ENCODE data around the gene RO60. TPM values are rescaled to one million over a fixed set of nuclear protein-coding genes. Genes with fewer than 3 reads are reported as not detected.

Gene RO60
- total RNA-seq, 1 experiment from 2014 or later, result 86.4 TPM

DNA sequence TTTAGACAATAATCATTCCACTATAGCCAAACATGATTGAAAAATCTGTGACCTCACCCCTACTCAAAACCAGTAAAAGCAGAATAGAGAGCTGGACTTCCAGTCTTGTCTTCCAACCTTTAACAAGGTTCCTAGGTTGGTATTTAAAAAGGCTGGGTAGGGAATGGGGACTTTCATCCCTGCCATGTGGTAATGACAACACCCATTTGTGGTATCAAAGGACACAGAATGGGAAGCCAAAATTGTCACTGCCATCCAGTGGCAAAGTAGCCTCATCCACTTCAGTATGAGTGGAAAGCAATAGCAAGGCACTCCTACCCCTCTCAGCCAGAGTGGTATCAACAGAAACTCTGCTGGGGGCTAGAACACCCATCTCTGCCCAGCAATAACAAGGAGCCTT lies 34.2 kb upstream of the RO60 start (continued):
- TF ChIP-seq, protein P1, sequence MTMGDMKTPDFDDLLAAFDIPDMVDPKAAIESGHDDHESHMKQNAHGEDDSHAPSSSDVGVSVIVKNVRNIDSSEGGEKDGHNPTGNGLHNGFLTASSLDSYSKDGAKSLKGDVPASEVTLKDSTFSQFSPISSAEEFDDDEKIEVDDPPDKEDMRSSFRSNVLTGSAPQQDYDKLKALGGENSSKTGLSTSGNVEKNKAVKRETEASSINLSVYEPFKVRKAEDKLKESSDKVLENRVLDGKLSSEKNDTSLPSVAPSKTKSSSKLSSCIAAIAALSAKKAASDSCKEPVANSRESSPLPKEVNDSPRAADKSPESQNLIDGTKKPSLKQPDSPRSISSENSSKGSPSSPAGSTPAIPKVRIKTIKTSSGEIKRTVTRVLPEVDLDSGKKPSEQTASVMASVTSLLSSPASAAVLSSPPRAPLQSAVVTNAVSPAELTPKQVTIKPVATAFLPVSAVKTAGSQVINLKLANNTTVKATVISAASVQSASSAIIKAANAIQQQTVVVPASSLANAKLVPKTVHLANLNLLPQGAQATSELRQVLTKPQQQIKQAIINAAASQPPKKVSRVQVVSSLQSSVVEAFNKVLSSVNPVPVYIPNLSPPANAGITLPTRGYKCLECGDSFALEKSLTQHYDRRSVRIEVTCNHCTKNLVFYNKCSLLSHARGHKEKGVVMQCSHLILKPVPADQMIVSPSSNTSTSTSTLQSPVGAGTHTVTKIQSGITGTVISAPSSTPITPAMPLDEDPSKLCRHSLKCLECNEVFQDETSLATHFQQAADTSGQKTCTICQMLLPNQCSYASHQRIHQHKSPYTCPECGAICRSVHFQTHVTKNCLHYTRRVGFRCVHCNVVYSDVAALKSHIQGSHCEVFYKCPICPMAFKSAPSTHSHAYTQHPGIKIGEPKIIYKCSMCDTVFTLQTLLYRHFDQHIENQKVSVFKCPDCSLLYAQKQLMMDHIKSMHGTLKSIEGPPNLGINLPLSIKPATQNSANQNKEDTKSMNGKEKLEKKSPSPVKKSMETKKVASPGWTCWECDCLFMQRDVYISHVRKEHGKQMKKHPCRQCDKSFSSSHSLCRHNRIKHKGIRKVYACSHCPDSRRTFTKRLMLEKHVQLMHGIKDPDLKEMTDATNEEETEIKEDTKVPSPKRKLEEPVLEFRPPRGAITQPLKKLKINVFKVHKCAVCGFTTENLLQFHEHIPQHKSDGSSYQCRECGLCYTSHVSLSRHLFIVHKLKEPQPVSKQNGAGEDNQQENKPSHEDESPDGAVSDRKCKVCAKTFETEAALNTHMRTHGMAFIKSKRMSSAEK (CRISPR knock-in tag; IDR thresholded peaks at IDR 0.05; ENCODE audit: borderline replicate concordance), result no peak
- TF ChIP-seq NR3C1 (CRISPR knock-in tag; conservative IDR thresholded peaks at IDR 0.05; ENCODE audit: low read depth), result no peak

DNA sequence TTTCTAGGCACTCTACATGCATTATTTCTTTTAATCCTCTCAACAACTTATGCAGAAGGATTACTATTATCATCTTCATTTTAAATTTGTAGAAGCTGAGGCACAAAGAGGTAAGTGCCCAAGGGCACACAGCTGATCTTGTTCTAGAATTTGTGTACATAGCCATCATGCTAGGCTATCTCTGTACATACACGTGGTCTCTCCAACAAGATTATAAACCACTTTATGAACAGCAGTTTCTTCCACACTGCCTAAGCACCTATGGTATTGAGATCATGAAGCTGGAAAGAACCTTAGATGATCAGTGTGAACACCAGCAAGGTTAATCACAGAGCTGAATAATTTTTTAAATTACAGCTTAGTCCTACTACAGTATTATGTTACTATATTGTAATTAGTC lies 29.1 kb upstream of the RO60 start:
- H3K36me3 Mint-ChIP-seq, result peaks cover 10% of the 10 kb centered on the region
- CTCF ChIA-PET, result no interaction called here

DNA sequence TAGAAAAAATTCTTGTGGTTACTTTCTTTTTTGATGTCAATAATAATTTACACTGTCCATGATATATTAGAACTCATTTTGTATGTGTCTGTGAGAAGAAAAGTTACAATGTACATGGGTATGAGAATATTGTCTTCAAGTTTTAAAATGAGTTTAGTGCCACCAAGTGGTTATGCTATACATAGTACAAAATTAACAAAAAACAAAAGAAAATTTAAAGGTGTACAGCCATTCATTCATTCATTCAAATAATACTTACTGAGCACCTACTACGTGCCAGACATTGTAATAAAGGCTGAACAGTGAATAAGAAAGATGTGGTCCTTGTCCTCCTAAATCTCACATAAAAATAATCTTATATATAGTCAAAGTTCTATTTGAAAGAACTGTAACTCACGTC lies 28.0 kb upstream of the RO60 start:
- Mint-ChIP-seq H3K4me1 (peaks cover 7% of the 10 kb centered on the region), H3K9me3 (no peaks in the 10 kb centered on the region), H3K27me3 (ENCODE audit: low read depth) (no peaks in the 10 kb centered on the region), H3K27ac (no peak overlapping the region), H3K36me3 (peaks cover 7% of the 10 kb centered on the region), H3K4me3 (no peak overlapping the region)
- POLR2A ChIA-PET, result no interaction called here
- CTCF ChIA-PET, result no interaction called here
- DNase-seq (ENCODE audit: low spot score) (no peak), ATAC-seq (no peak)
- TF ChIP-seq RELA (CRISPR knock-in tag; IDR thresholded peaks at IDR 0.05; ENCODE audit: borderline replicate concordance) (no peak), GRHL2 (CRISPR knock-in tag; IDR thresholded peaks at IDR 0.05; ENCODE audit: insufficient replicate concordance, severe bottlenecking) (no peak), JAZF1 (CRISPR knock-in tag; IDR thresholded peaks at IDR 0.05) (no peak), ZNF423 (CRISPR knock-in tag; IDR thresholded peaks at IDR 0.05) (no peak), JUN (CRISPR knock-in tag; IDR thresholded peaks at IDR 0.05) (no peak), ZNF263 (CRISPR knock-in tag; IDR thresholded peaks at IDR 0.05; ENCODE audit: low read depth) (no peak)
- TF ChIP-seq, protein P2, sequence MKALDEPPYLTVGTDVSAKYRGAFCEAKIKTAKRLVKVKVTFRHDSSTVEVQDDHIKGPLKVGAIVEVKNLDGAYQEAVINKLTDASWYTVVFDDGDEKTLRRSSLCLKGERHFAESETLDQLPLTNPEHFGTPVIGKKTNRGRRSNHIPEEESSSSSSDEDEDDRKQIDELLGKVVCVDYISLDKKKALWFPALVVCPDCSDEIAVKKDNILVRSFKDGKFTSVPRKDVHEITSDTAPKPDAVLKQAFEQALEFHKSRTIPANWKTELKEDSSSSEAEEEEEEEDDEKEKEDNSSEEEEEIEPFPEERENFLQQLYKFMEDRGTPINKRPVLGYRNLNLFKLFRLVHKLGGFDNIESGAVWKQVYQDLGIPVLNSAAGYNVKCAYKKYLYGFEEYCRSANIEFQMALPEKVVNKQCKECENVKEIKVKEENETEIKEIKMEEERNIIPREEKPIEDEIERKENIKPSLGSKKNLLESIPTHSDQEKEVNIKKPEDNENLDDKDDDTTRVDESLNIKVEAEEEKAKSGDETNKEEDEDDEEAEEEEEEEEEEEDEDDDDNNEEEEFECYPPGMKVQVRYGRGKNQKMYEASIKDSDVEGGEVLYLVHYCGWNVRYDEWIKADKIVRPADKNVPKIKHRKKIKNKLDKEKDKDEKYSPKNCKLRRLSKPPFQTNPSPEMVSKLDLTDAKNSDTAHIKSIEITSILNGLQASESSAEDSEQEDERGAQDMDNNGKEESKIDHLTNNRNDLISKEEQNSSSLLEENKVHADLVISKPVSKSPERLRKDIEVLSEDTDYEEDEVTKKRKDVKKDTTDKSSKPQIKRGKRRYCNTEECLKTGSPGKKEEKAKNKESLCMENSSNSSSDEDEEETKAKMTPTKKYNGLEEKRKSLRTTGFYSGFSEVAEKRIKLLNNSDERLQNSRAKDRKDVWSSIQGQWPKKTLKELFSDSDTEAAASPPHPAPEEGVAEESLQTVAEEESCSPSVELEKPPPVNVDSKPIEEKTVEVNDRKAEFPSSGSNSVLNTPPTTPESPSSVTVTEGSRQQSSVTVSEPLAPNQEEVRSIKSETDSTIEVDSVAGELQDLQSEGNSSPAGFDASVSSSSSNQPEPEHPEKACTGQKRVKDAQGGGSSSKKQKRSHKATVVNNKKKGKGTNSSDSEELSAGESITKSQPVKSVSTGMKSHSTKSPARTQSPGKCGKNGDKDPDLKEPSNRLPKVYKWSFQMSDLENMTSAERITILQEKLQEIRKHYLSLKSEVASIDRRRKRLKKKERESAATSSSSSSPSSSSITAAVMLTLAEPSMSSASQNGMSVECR (CRISPR knock-in tag; IDR thresholded peaks at IDR 0.05; ENCODE audit: borderline replicate concordance), result no peak
- TF ChIP-seq, protein P3, sequence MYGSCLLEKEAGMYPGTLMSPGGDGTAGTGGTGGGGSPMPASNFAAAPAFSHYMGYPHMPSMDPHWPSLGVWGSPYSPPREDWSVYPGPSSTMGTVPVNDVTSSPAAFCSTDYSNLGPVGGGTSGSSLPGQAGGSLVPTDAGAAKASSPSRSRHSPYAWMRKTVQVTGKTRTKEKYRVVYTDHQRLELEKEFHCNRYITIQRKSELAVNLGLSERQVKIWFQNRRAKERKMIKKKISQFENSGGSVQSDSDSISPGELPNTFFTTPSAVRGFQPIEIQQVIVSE (CRISPR knock-in tag; IDR thresholded peaks at IDR 0.05; ENCODE audit: borderline replicate concordance), result no peak
- TF ChIP-seq, protein P4, sequence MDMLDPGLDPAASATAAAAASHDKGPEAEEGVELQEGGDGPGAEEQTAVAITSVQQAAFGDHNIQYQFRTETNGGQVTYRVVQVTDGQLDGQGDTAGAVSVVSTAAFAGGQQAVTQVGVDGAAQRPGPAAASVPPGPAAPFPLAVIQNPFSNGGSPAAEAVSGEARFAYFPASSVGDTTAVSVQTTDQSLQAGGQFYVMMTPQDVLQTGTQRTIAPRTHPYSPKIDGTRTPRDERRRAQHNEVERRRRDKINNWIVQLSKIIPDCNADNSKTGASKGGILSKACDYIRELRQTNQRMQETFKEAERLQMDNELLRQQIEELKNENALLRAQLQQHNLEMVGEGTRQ (CRISPR knock-in tag; IDR thresholded peaks at IDR 0.05), result no peak
- TF ChIP-seq, protein P5, sequence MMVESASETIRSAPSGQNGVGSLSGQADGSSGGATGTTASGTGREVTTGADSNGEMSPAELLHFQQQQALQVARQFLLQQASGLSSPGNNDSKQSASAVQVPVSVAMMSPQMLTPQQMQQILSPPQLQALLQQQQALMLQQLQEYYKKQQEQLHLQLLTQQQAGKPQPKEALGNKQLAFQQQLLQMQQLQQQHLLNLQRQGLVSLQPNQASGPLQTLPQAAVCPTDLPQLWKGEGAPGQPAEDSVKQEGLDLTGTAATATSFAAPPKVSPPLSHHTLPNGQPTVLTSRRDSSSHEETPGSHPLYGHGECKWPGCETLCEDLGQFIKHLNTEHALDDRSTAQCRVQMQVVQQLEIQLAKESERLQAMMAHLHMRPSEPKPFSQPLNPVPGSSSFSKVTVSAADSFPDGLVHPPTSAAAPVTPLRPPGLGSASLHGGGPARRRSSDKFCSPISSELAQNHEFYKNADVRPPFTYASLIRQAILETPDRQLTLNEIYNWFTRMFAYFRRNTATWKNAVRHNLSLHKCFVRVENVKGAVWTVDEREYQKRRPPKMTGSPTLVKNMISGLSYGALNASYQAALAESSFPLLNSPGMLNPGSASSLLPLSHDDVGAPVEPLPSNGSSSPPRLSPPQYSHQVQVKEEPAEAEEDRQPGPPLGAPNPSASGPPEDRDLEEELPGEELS (CRISPR knock-in tag; IDR thresholded peaks at IDR 0.05), result no peak
- TF ChIP-seq, protein P6, sequence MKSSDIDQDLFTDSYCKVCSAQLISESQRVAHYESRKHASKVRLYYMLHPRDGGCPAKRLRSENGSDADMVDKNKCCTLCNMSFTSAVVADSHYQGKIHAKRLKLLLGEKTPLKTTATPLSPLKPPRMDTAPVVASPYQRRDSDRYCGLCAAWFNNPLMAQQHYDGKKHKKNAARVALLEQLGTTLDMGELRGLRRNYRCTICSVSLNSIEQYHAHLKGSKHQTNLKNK (CRISPR knock-in tag; IDR thresholded peaks at IDR 0.05), result no peak

More for the DNA sequence above, 29.1 kb upstream of the RO60 start:
- Mint-ChIP-seq H3K27ac (peak overlapping the region; percentile 14; the same call in 1 of the 2 replicates), H3K4me1 (peaks cover 4% of the 10 kb centered on the region; the same call in 1 of the 2 replicates), H3K9me3 (no peaks in the 10 kb centered on the region), H3K4me3 (no peak overlapping the region), H3K27me3 (ENCODE audit: low read depth) (no peaks in the 10 kb centered on the region)
- POLR2A ChIA-PET, result no interaction called here
- no peak for DNase-seq (ENCODE audit: low spot score)
- no peak for ATAC-seq
- TF ChIP-seq, protein P7, sequence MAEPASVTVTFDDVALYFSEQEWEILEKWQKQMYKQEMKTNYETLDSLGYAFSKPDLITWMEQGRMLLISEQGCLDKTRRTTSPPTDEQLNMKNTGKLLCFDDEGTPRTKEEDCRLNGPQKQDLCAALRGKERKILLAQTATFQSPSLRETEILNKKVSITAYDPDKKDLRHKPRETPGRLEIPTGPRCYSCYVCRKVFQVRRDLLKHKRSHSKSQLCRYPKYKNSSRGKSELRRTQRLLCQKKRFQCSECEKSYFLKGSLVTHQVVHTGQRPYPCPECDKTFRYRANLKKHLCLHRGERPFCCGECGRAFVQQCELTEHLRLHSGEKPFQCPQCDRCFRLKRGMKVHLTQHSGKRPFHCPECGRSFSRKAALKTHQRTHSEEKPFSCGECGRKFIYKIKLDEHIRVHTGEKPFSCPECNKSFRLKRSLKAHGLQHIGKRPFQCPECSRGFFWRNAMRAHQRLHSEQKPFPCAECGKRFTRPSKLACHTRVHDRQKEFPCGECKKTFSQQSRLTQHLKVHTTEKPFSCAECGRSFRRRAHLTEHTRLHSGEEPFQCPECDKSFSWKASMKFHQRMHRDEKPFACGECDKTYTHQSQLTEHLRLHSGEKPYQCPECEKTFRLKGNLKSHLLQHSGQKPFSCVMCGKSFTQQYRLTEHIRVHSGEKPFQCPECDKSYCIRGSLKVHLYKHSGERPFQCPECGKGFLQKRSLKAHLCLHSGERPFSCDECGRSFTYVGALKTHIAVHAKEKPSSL (CRISPR knock-in tag; conservative IDR thresholded peaks at IDR 0.05), result no peak
- TF ChIP-seq TCF7 (CRISPR knock-in tag; IDR thresholded peaks at IDR 0.05; ENCODE audit: low read depth), result no peak
